Ovary (tissue), 9 donors: Measurements from ENCODE around the gene TRAPPC10. TPM values are rescaled to one million over a fixed set of nuclear protein-coding genes. Genes with fewer than 3 reads are reported as not detected.
A peak's percentile ranks its signal among the peaks of the same experiment; 100 is the strongest.

Source experiments
- DNase-seq, 5 donors: peaks; one replicate each; pipeline ENCODE4 v3.0.0-alpha.2; 2019 to 2020
- H3K27ac ChIP-seq, 2 donors: fragments of 200-600 bp; one replicate each; pipeline versions ENCODE4 v1.5.1 to v1.8.0; 2019 to 2022
- H3K27me3 ChIP-seq: fragments of 200-600 bp; one replicate; pipeline ENCODE4 v1.8.0; 2022
- H3K36me3 ChIP-seq: fragments of 200-600 bp; sonication (generic); one replicate; pipeline ENCODE4 v1.5.1; 2019
- H3K4me1 ChIP-seq: one replicate; pipeline ENCODE4 v1.8.1; 2013; ENCODE audit warnings: mild to moderate bottlenecking, moderate library complexity; ENCODE audit not compliant: insufficient read depth
- H3K4me3 ChIP-seq: fragments of 200-600 bp; sonication (generic); one replicate; pipeline ENCODE4 v1.5.1; 2017
- H3K9me3 ChIP-seq, 2 donors: fragments of 200-600 bp in 1 of 2; sonication (generic) in 1 of 2; one replicate each; pipeline versions ENCODE4 v1.5.1 to v1.8.1; 2013 to 2019; ENCODE audit warnings: mild to moderate bottlenecking in 1 of 2, moderate library complexity in 1 of 2
- EP300 ChIP-seq: sonication (generic); formaldehyde crosslinking; IDR thresholded peaks from one replicate; pipeline ENCODE4 v1.6.1; 2017; ENCODE audit warnings: antibody characterized with exemption
- POLR2A ChIP-seq: fragments of 450-650 bp; IDR thresholded peaks from one replicate; pipeline ENCODE4 v1.6.1; 2017; ENCODE audit warnings: antibody characterized with exemption, mild to moderate bottlenecking, moderate library complexity
- WGBS, 3 donors: extraction: QIAGEN DNeasy Blood & Tissue Kit in 1 of 3; methylation state at CpG; one replicate each; pipeline versions ENCODE4 v1.1.5 to v1.1.7; 2013 to 2017; 5-methylcytosine and 5-hydroxymethylcytosine counted together
- intact Hi-C, 4 donors: fragments of 100-400 bp; cut with DNase I; formaldehyde crosslinking; loops; one replicate each; pipeline versions ENCODE4 v1.11.0 to v1.15.1; 2022 to 2023
- polyA plus RNA-seq, 2 donors: library from polyadenylated mRNA; stranded (reverse); fragments of 200-250 nt in 1 of 2; fragments of 350-450 nt in 1 of 2; fragmentation: Illumina TruSeq in 1 of 2; extraction: RNeasy Lipid Tissue Mini Kit (QIAGEN cat#74804) in 1 of 2; gene quantifications; one replicate each; pipeline ENCODE4 v1.2.3, GENCODE V29; 2013 to 2014
- total RNA-seq, 7 donors: library from RNA; depleted of rRNA in 2 of 7; stranded (reverse); fragments of >200 nt in 2 of 7; fragmentation: NEBNext Ultra II Directional in 3 of 7; extraction: Animal tissue kit (Norgen Biotek cat#: 25700) in 3 of 7; gene quantifications; one replicate each; pipeline versions ENCODE4 v1.1.0 to v1.2.4, GENCODE V29; 2016 to 2023
- TF ChIP-seq, protein P1 (sequence below), 3 donors: fragments of 450-650 bp in 2 of 3; fragments of 200-600 bp in 1 of 3; IDR thresholded peaks; one replicate each; pipeline versions ENCODE4 v1.5.1 to v1.8.0; 2016 to 2022; ENCODE audit warnings: antibody characterized with exemption in 3 of 3, mild to moderate bottlenecking in 1 of 3
- donor health status: DM: no; HTN: no; CAD: no; lungs with moderate emphysema.
- donor health status: DM: no; HTN: no; CAD: no.
- donor health status: Bipolar disorder and iron deficiency.
- donor health status: DM: yes; HTN: yes; CAD: no.
- donor health status: DM: no; HTN: no; CAD: no.
- donor health status: DM: yes; HTN: yes; CAD: no.

Gene TRAPPC10
- total and polyA plus RNA-seq, 9 donors: 7.9 to 30.1 (median 21.3) TPM

DNA sequence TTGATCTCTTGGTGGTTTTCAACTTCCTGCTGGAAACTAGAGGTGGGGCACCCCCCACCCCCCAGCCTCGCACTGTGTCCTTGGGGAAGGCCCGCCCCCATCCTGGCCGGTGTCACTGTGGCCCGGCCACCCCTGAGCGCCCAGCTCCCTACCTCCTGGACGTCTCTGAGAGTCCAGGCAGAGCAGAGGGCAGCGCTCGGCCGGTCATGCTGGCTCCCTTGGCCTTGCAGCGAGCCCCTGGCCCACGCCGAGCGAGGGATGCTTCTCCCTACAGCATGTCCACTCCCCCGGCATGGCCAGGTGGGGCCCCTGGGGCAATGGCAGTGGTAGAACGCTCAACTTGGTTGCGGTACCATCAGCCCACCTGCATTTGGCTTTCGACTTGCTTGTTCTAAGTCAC lies 28.7 kb upstream of the TRAPPC10 start:
- 76 to 89% (median 83%) methylated on average over 17 of the region's 17 CpGs for WGBS, 3 donors
- intact Hi-C loops: no loop called here
- Histone ChIP-seq H3K27me3 (no peaks in the 10 kb centered on the region), H3K27ac (no peak overlapping the region), H3K4me1 (peaks cover 10% of the 10 kb centered on the region), H3K4me3 (no peak overlapping the region), H3K36me3 (no peaks in the 10 kb centered on the region), H3K9me3 (no peaks in the 10 kb centered on the region)
- no peak for TF ChIP-seq POLR2A
- no peak for TF ChIP-seq EP300
- TF ChIP-seq, protein P1, sequence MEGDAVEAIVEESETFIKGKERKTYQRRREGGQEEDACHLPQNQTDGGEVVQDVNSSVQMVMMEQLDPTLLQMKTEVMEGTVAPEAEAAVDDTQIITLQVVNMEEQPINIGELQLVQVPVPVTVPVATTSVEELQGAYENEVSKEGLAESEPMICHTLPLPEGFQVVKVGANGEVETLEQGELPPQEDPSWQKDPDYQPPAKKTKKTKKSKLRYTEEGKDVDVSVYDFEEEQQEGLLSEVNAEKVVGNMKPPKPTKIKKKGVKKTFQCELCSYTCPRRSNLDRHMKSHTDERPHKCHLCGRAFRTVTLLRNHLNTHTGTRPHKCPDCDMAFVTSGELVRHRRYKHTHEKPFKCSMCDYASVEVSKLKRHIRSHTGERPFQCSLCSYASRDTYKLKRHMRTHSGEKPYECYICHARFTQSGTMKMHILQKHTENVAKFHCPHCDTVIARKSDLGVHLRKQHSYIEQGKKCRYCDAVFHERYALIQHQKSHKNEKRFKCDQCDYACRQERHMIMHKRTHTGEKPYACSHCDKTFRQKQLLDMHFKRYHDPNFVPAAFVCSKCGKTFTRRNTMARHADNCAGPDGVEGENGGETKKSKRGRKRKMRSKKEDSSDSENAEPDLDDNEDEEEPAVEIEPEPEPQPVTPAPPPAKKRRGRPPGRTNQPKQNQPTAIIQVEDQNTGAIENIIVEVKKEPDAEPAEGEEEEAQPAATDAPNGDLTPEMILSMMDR (IDR thresholded peaks at IDR 0.05): no peak
- no peak for DNase-seq

DNA sequence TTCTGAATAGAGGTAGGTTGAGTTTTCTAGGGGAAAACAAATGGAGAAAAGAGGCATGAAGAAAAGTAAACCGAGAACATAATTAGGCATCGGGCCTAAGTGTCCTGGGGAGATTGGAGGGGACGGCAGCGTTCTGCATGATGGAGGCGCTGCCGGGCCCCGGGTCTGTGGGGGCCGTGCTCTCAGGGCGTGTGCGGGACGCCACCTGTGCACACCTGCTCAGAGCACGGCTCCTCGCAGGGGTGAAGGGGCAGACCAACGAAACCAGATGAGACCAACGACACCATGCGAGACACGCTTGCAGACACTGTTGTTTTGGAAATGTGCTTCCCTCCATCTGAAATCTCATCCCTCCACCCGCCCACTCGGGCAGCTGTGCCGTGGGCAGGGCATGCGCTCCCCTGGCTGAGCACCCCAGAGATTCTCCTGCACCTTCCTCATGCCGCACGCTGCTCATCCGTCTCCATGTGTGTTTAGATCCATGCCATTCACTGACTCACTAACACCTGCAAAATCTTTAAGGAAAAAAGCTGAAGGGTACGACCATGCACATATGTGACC lies 28.2 kb upstream of the TRAPPC10 start:
- WGBS, 3 donors: 82 to 86% (median 83%) methylated on average over 25 of the region's 25 CpGs
- H3K27me3 ChIP-seq: no peaks in the 10 kb centered on the region
- no peaks in the 10 kb centered on the region for H3K36me3 ChIP-seq
- H3K9me3 ChIP-seq: no peaks in the 10 kb centered on the region
- no peak overlapping the region for H3K27ac ChIP-seq
- intact Hi-C loops: no loop called here
- no peak for DNase-seq
- peaks cover 10% of the 10 kb centered on the region for H3K4me1 ChIP-seq
- H3K4me3 ChIP-seq: no peak overlapping the region
- TF ChIP-seq, protein P1 (IDR thresholded peaks at IDR 0.05): no peak
- TF ChIP-seq EP300 (no peak), POLR2A (no peak)

DNA sequence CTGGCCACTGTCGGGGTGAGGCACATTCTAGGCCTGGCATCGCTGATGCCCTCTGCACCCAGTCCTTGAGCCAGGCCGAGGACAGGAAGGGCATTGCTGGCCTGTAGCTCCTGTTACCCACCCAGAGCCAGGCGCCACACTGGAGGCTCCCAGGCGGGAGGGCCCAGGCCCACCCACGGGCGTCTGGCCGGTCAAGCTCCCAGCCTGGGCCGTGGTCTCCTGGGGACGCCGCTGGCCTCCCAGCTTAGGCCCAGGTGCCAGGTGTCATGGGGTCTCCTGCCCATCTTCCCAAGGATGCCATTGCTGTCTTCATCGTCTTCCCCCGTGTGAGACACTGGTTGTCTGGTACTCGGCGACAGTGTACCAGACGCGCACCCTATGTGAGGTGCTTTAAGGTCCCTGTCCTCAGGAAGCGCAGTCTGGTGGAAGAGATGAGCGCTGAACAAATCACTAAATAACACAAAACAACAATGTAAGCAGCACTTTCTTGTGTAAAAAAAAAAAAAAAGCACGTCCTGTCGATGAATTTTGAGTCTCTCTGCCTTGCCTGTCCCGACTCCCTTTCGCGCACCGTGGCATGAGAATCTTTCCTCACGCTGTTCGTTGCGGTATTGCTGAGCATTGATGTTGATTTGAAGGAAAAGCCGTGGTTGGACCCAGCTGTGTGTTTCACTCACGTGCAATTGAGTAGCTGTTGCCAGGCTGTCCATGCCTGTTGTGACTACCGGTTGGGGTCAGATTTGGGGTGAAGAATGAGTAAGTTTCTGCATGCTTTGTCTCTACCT lies 27.0 kb upstream of the TRAPPC10 start:
- Histone ChIP-seq H3K27ac (no peak overlapping the region), H3K4me1 (peaks cover 10% of the 10 kb centered on the region), H3K27me3 (no peaks in the 10 kb centered on the region), H3K4me3 (no peak overlapping the region), H3K9me3 (no peaks in the 10 kb centered on the region), H3K36me3 (no peaks in the 10 kb centered on the region)
- whole genome bisulfite sequencing, 3 donors: 81 to 87% (median 85%) methylated on average over 31 of the region's 31 CpGs
- no peak for DNase-seq
- TF ChIP-seq EP300: no peak
- no peak for TF ChIP-seq POLR2A
- TF ChIP-seq, protein P1 (IDR thresholded peaks at IDR 0.05): no peak
- intact Hi-C loops: no loop called here

DNA sequence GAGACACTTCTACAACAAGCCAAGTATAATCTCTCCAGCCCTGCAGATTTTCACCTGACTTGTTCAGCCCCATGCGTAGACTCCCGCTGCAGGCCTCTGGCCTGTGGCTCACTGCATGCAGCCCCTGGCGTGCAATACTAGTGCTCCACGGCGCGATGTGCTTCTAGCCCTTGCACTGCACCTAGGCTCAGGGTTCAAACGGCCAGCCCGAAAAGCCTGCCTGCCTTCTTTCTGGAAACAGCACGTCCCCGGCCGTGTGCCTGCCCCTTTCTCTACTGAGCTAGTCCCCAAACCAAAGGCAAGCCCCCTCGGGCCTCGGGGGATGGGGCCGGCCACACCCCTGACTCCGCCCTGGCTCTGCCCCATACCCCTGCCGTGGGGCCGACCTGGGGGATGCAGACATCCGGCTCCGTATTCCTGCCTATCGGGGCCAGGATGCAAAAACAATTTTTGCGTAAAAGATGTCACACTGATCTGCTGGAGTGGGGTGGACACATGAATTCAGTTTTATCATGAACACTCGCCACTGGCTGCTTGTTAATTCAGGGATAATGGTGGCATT lies 26.3 kb upstream of the TRAPPC10 start:
- Histone ChIP-seq H3K9me3 (no peaks in the 10 kb centered on the region), H3K4me1 (peaks cover 10% of the 10 kb centered on the region), H3K36me3 (no peaks in the 10 kb centered on the region), H3K27ac (no peak overlapping the region), H3K4me3 (no peak overlapping the region), H3K27me3 (no peaks in the 10 kb centered on the region)
- 39 to 59% (median 51%) methylated on average over 22 of the region's 22 CpGs for WGBS, 3 donors
- intact Hi-C loops: no loop called here
- TF ChIP-seq, protein P1 (IDR thresholded peaks at IDR 0.05): no peak
- TF ChIP-seq EP300 (no peak), POLR2A (no peak)
- peak in 1 of 5 donors; percentile 39 for DNase-seq
